Activated CD8-positive, alpha-beta memory T cell treated with anti-CD3 and anti-CD28 coated beads, Interleukin-2, amount 10 ng/mL, durations not matched to agents 7 days and 5 days (primary cell): Measurements from ENCODE around the gene COA1. TPM values are rescaled to one million over a fixed set of nuclear protein-coding genes. Genes with fewer than 3 reads are reported as not detected.

Experiments used
- ATAC-seq: fragments of 150-1000 bp; cut with Tn5 transposase; one replicate; pipeline ENCODE4 v1.10.0; 2021; ENCODE audit warnings: moderate library complexity
- CTCF ChIA-PET: fragments of 350-600 bp; sonication (Branson Sonifier 250); formaldehyde crosslinking; loops from one replicate; lab custom pipeline; 2021; ENCODE audit warnings: antibody characterized with exemption; lab: Charles Lee
- DNase-seq: peaks from one replicate; pipeline ENCODE4 v3.0.0-alpha.2; 2020
- H3K27ac Mint-ChIP-seq: one replicate; pipeline ENCODE4 v1.8.0; 2021; ENCODE audit warnings: mild to moderate bottlenecking, mixed read lengths
- H3K27me3 Mint-ChIP-seq: one replicate; pipeline ENCODE4 v1.8.0; 2021; ENCODE audit warnings: mixed read lengths
- H3K36me3 Mint-ChIP-seq: one replicate; pipeline ENCODE4 v1.8.0; 2021; ENCODE audit warnings: mild to moderate bottlenecking, mixed read lengths
- H3K4me1 Mint-ChIP-seq: one replicate; pipeline ENCODE4 v1.8.0; 2021; ENCODE audit warnings: mixed read lengths
- H3K4me3 Mint-ChIP-seq: one replicate; pipeline ENCODE4 v1.8.0; 2021; ENCODE audit warnings: mild to moderate bottlenecking, moderate library complexity, mixed read lengths
- H3K9me3 Mint-ChIP-seq: one replicate; pipeline ENCODE4 v1.8.0; 2022; ENCODE audit warnings: low read depth, mixed read lengths
- total RNA-seq, 2 experiments: library from RNA; stranded (reverse); gene quantifications; one replicate each; pipeline ENCODE4 v1.2.3, GENCODE V29; 2021

Gene COA1
- total RNA-seq, 2 experiments from 2014 or later, result 66.7 to 73.0 TPM

DNA sequence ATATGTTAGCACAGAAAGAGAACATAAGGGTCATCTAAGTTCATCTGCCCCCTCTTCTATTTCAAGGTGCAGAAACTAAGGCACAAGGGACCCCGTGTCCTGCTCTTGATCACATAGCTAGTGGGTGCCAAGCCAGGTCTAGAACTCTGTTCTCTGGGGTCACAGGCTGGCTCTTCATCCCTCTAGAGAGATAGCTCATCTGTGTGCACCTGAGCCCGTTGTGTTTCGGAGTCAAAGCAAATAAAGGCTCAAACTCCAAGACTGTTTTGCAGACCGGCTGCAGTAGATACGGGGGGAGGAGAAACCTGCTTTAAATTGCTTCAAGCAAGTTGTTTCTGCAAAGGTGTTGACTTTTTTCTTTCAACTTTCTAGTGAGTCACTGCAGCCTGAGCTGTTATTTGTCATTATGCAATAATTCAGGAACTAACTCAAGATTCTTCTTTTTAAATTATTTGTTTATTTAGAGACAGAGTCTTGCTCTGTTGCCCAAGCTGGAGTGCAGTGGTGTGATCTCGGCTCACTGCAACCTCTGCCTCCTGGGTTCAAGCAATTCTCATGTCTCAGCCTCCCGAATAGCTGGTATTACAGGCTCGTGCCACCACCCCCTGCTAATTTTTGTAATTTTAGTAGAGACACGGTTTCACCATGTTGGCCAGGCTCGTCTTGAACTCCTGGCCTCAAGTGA lies 35.6 kb upstream of the COA1 start:
- CTCF ChIA-PET, result interaction anchor here (1.1 kb wide), 2 partner anchors 10 to 182 kb away, joined by 3 read pairs; partner anchors contain the start of gene STK17A
- Mint-ChIP-seq H3K36me3 (no peaks in the 10 kb centered on the region), H3K4me3 (no peak overlapping the region), H3K4me1 (peaks cover 11% of the 10 kb centered on the region), H3K27me3 (no peaks in the 10 kb centered on the region), H3K27ac (no peak overlapping the region), H3K9me3 (no peaks in the 10 kb centered on the region)
- no peak for DNase-seq
- no peak for ATAC-seq

DNA sequence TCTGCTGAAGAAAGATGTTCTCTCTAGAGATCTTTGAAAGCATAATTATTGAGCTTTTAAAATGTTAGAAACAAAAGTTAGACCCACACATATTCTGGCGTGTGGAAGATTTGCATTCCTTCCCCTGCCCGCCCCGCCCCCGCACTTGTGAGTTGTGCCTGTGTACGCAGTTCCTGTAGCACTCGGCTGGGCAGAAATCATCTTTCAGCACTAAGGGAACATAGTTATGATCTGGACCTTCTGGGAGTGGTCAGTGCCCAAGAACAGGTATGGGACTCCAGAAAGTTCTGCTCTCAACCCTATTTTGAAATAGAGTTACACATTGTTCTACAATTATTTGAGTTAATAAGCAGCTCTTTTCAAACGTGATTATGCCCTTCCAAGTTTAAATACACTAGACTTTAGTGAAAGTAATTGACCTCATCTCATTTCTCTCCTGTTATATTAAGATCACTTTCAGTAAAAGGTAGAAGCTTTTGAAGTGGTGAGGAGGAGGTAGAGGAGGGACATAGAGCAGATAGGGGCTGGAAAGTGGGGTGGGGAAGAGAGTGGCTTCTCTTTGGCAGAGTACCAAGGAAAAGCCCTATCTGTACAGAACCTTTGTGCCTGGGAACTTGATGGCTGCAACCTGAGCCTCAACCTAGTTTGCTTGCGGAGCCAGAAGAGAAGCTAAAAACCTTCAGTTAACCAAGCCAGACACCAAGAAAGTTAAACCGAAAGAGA lies 34.9 kb upstream of the COA1 start:
- H3K36me3 Mint-ChIP-seq, result no peaks in the 10 kb centered on the region
- no peaks in the 10 kb centered on the region for H3K27me3 Mint-ChIP-seq
- no peak for DNase-seq
- H3K27ac Mint-ChIP-seq, result no peak overlapping the region
- H3K4me1 Mint-ChIP-seq, result peaks cover 16% of the 10 kb centered on the region
- no peaks in the 10 kb centered on the region for H3K9me3 Mint-ChIP-seq
- ATAC-seq, result no peak
- CTCF ChIA-PET, result interaction anchor here (1.1 kb wide), 2 partner anchors 9 to 182 kb away, joined by 3 read pairs; partner anchors contain the start of gene STK17A
- H3K4me3 Mint-ChIP-seq, result no peak overlapping the region

DNA sequence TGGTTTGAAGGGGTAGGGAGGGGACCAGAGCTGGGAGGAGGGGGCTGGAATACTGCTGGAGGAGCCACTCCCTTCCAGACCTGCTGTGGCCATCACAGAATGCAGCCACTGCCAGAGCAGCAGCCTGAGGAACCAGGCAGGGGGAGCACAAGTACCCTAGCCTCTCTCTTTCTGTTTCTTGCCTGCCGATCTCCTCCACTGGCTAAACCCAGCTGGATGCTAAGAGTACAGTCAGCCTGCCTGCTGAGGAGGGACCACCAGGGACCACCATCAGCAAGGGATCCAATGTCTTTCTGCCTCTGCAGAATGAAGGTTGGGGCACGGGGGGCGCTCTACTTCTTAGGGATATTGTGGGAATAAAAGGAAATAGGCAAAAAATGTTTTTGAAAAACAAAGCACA lies 33.9 kb upstream of the COA1 start:
- Mint-ChIP-seq H3K27ac (no peak overlapping the region), H3K27me3 (no peaks in the 10 kb centered on the region), H3K4me1 (peaks cover 16% of the 10 kb centered on the region), H3K9me3 (no peaks in the 10 kb centered on the region), H3K36me3 (no peaks in the 10 kb centered on the region), H3K4me3 (no peak overlapping the region)
- CTCF ChIA-PET, result interaction anchor here (1.6 kb wide), 1 partner anchor 181 kb away, joined by 7 read pairs; the partner anchor contains the start of gene STK17A
- ATAC-seq (no peak), DNase-seq (no peak)

DNA sequence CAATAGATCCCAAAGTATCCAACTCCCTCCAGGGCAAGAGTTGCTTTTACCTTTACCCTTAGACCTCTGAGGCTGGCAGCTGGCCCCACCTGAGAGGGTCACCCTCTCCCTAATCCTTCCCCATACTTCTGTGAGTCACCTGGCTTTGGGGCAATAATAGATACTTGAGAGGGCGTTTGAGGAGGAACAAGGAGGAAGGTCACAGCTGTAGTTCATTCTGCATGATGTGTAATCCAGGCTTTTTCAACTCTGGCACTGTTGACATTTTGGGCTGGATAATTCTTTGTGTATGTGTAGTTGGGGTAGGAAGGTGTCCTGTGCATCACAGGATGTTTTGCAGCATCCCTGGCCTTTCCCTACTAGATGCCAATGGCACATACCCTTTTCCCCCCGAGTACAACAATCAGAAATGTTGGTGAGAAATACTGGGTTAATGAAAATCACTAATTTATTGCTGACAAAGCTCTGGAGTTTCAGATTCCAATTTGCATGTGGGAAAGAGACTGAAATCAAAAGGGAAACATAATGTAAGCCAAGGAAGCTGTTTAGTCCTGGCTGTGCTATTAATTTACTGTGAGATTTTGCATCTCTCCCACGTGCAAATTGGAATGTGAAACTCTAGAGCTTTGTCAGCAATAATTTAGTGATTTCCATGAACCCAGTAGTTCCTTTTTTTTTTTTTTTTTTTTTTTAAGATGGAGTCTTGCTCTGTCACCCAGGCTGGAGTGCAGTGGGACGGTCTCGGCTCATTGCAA lies 32.8 kb upstream of the COA1 start:
- DNase-seq (no peak), ATAC-seq (no peak)
- Mint-ChIP-seq H3K4me3 (no peak overlapping the region), H3K27ac (no peak overlapping the region), H3K36me3 (no peaks in the 10 kb centered on the region), H3K9me3 (no peaks in the 10 kb centered on the region), H3K27me3 (peaks cover under 1% of the 10 kb centered on the region), H3K4me1 (peaks cover 25% of the 10 kb centered on the region)
- CTCF ChIA-PET, result interaction anchor here (1.0 to 1.7 kb wide), 3 partner anchors 11 to 180 kb away, joined by 3 to 7 read pairs (median 4); partner anchors contain the start of gene STK17A

DNA sequence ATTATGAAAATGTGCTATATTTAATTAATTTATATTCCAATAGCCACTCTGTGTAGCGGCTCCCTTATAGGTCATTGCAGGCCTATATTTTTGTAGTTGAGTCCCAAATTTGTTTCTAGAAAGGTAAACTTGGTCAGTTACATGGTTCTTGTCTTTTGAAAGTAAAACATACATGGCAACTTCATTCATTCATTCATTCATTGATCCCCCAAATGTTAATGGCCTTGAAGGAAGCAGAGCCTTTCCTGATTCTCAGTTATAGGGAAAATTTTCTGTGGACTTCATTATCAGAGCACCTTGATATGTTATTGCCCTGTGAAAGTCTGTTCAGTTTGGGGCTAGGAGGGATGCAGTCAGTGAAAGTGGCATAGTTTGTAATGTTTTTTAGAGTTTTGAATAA lies 32.1 kb upstream of the COA1 start:
- no peak overlapping the region for H3K27ac Mint-ChIP-seq
- peaks cover 4% of the 10 kb centered on the region for H3K27me3 Mint-ChIP-seq
- CTCF ChIA-PET, result interaction anchor here (1.0 to 5.5 kb wide), 4 partner anchors 10 to 179 kb away, joined by 3 to 21 read pairs (median 6); partner anchors contain the start of gene STK17A
- DNase-seq, result no peak
- no peaks in the 10 kb centered on the region for H3K36me3 Mint-ChIP-seq
- H3K4me3 Mint-ChIP-seq, result no peak overlapping the region
- no peak for ATAC-seq
- peaks cover 32% of the 10 kb centered on the region for H3K4me1 Mint-ChIP-seq
- no peaks in the 10 kb centered on the region for H3K9me3 Mint-ChIP-seq

DNA sequence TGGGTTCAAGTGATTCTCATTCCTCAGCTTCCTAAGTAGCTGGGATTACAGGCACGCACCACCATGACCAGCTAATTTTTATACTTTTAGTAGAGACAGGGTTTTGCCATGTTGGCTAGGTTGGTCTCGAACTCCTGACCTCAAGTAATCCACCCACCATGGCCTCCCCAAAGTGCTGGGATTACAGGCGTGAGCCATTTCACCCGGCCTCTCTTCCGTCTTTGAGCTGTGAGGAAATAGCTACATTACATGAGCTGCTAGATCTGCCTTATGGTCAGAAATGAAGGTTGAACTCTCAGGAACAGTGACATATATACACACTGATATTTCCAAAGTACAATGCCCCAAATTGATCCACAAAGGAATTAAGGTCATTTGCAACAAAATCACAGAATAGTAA lies 31.5 kb upstream of the COA1 start:
- peaks cover 4% of the 10 kb centered on the region for H3K27me3 Mint-ChIP-seq
- DNase-seq (no peak), ATAC-seq (no peak)
- CTCF ChIA-PET, result interaction anchor here (0.7 to 5.5 kb wide), 4 partner anchors 10 to 178 kb away, joined by 3 to 21 read pairs (median 4); partner anchors contain the start of gene STK17A
- H3K36me3 Mint-ChIP-seq, result no peaks in the 10 kb centered on the region
- no peaks in the 10 kb centered on the region for H3K9me3 Mint-ChIP-seq
- H3K4me3 Mint-ChIP-seq, result no peak overlapping the region
- peaks cover 37% of the 10 kb centered on the region for H3K4me1 Mint-ChIP-seq
- H3K27ac Mint-ChIP-seq, result no peak overlapping the region

DNA sequence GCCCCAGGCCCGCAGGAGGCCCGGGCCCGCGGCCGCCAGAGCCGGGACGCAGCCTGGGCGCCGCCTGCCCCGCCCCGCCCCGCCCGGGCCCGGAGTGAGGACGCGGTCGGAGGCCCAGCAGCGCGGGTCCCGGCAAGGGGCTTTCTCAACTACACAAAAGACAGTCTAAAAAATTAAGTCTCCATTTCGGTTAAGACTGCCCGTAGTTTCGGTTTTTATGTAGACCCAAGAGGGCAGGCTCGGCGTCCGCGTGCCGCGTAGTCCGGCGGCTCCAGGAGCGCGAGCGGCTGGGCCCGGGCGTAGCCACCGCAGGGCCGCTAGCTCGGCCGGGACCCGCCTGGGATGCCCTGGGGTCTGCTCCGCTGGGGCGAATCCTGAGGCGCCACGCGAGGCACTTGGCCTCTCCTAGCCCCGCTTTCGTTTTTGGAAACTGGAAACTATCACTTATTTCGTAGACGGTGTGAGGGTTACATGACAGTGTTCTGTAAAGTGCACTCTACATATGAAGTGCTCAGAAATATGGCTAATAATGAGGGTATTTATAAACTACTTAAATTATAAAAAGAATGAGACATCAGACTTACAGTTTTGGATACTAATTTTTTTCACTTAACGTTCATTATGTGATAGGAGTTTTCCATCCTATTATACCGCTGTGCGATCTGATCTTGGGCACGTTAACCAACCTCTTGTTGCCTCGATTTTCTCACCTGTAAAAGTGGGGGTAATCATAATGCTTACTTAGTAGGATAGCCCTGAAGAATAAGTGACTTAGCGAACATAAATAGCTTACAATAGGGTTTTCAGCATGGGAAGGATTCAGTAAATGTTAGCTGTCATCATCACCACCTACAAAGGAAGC lies 29.7 kb upstream of the COA1 start:
- H3K27ac Mint-ChIP-seq, result peak overlapping the region; percentile 68
- H3K4me3 Mint-ChIP-seq, result peak overlapping the region; percentile 64
- no peaks in the 10 kb centered on the region for H3K36me3 Mint-ChIP-seq
- DNase-seq, result peak; percentile 65
- CTCF ChIA-PET, result interaction anchor here (1.0 to 5.5 kb wide), 6 partner anchors 9 to 80 kb away, joined by 3 to 21 read pairs (median 3); no protein-coding TSS in a partner anchor
- H3K27me3 Mint-ChIP-seq, result peaks cover 4% of the 10 kb centered on the region
- H3K9me3 Mint-ChIP-seq, result no peaks in the 10 kb centered on the region
- peaks cover 33% of the 10 kb centered on the region for H3K4me1 Mint-ChIP-seq
- ATAC-seq, result peak; percentile 70

DNA sequence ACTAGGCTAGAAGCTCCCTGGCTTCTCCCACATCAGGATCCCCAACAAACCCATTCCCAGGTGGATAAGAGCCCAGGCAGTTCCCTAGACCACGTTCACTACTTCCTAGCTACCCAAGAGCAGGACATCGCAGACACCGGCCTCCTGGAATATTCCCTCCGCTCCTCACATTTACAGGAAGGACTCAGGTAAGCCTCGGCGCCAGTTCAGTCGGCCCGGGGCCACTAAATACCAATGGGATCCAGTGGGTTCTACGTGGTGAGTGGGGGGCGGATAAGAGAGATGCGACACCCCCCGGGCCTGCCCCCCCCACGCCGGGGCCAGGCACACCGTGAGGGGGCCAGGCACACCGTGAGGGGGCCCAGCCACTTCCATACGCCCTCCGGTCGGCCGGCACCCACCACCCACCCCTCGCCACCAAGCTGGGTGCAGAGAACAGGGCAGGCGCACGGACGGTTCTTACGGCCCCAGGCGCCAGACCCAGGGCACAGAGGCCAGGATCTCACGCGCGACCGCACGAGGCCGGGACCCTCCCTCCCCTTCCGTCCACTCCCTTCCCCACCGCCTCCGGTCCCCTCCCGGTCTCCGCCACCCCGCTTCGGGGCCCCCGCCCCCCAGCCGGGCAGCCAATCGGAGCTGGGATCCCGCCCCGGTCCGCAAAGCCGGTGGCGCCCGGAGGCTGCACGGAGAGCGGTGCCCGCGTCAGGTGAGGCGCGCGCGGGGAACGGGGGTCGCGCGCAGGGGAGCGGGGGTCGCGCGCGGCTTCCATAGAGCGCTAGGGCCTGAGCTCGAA lies 28.9 kb upstream of the COA1 start, which contains the start of gene BLVRA:
BLVRA (plus strand) TSS at position 652 of the 793 bp plus-strand sequence. CDS start 12,479 bp downstream, outside the sequence.
- no peaks in the 10 kb centered on the region for H3K9me3 Mint-ChIP-seq
- DNase-seq (peak; percentile 73), ATAC-seq (peak; percentile 90)
- H3K27me3 Mint-ChIP-seq, result peaks cover 9% of the 10 kb centered on the region
- no peaks in the 10 kb centered on the region for H3K36me3 Mint-ChIP-seq
- CTCF ChIA-PET, result interaction anchor here (1.0 to 5.5 kb wide), 7 partner anchors 10 to 176 kb away, joined by 3 to 21 read pairs (median 3); partner anchors contain the start of gene STK17A
- peaks cover 33% of the 10 kb centered on the region for H3K4me1 Mint-ChIP-seq
- peak within 1 kb of the TSS; percentile 68 for H3K27ac Mint-ChIP-seq
- peak within 1 kb of the TSS; percentile 64 for H3K4me3 Mint-ChIP-seq

DNA sequence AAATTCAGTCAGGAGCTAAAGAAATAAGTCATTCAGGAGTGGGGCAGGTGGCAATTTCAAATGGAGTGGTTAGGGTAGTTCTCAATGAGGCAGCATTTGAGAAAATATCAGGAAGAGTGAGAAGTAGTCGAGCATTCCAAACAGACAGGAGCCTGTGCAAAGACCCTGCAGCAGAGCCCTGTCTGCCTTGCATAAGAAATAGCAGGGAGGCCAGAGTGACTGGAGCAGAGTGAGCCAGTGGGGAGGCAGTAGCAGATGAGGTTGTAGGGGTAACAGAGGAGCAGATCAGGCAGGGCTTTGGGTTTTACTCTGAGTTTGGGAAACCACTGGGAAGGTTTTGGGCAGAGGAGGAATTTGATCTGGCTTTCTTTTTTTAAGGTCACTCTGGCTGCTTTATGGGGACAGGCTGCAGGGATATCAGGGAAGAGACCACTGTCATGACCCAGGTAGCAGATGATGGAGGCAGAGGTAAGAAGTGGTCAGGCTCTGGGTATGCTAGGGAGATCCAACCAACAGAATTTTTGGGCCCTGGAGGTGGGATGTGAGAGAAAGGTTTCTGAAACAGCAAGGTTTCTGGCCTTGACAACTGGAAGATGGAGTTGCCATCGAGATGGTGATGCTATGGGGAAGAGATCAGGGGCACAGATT lies 27.9 kb upstream of the COA1 start:
- peaks cover 12% of the 10 kb centered on the region for H3K27me3 Mint-ChIP-seq
- DNase-seq (no peak), ATAC-seq (no peak)
- CTCF ChIA-PET, result interaction anchor here (0.7 to 5.5 kb wide), 5 partner anchors 28 to 174 kb away, joined by 3 to 21 read pairs (median 3); partner anchors contain the start of genes COA1 and STK17A
- H3K4me1 Mint-ChIP-seq, result peaks cover 35% of the 10 kb centered on the region
- H3K27ac Mint-ChIP-seq, result no peak overlapping the region
- H3K4me3 Mint-ChIP-seq, result peak overlapping the region; percentile 64
- peaks cover 3% of the 10 kb centered on the region for H3K36me3 Mint-ChIP-seq
- H3K9me3 Mint-ChIP-seq, result no peaks in the 10 kb centered on the region

DNA sequence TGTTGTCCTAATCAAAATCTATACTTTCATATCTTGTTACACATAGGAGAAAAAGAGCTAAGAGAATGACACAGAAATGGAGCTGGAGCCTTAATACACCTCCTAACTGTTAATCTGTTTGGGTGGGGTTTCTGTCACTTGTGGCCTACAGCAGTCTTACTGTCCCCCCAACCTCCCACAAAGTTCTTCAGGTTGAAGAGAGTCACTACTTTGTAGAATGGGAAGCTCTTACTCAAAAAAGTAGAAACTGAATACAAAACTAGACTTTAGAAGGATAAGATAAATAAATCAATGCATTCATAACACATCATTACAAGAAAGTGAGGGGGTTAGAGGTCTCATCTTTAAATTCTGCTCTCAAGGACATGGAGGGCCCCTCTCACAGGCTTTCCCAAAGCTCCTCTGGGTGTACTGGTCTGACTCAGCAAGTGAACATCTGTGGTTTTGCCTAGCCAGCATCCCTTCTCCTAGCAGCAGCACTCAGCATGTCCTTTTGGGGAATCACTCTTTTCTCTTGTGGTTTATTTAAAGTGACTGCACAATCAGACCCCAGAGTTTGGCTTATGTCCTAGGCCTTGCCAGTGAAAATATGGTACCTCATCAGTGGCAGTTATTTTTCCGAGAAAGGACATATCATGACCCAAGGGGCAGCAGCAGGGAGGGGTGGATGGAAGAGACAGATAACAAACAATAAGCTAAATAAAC lies 27.2 kb upstream of the COA1 start:
- DNase-seq, result peak; percentile 45
- no peak overlapping the region for H3K27ac Mint-ChIP-seq

More for the DNA sequence above, 27.2 kb upstream of the COA1 start:
- peaks cover 12% of the 10 kb centered on the region for H3K27me3 Mint-ChIP-seq
- no peak for ATAC-seq
- no peaks in the 10 kb centered on the region for H3K9me3 Mint-ChIP-seq
- H3K4me1 Mint-ChIP-seq, result peaks cover 35% of the 10 kb centered on the region
- H3K36me3 Mint-ChIP-seq, result peaks cover 3% of the 10 kb centered on the region
- CTCF ChIA-PET, result interaction anchor here (0.7 to 5.5 kb wide), 6 partner anchors 27 to 174 kb away, joined by 3 to 21 read pairs (median 3); partner anchors contain the start of genes COA1 and STK17A
- H3K4me3 Mint-ChIP-seq, result peak overlapping the region; percentile 64
